Medulla oblongata (tissue), 1 donor: ENCODE data around the gene ABHD6.
"Not testable (repeated sequence)": the region's sequence is repeated elsewhere in the genome, so short reads cannot be mapped to it uniquely, and the experiment has no call there.

Experiments used
- DNase-seq: peaks from one replicate; pipeline ENCODE4 v3.0.0-alpha.2; 2015; ENCODE audit errors: extremely low spot score

The ABHD6 gene

GRCh38 chr3:58322793-58323192 lies 85.2 kb downstream of the ABHD6 start:
- DNase-seq = no peak

GRCh38 chr3:58323529-58324390 lies 86.2 kb downstream of the ABHD6 start:
- no peak for DNase-seq

GRCh38 chr3:58324391-58325390 lies 87.1 kb downstream of the ABHD6 start:
- no peak for DNase-seq

- no peak for DNase-seq
These were observed 88.0 kb downstream of the ABHD6 start for GRCh38 chr3:58325525-58325992.

GRCh38 chr3:58326267-58326900 lies 88.8 kb downstream of the ABHD6 start:
- DNase-seq = no peak

- no peak for DNase-seq
These were observed 91.7 kb downstream of the ABHD6 start for GRCh38 chr3:58329150-58329921.

GRCh38 chr3:58329922-58330413 lies 92.4 kb downstream of the ABHD6 start:
- no peak for DNase-seq

- no peak for DNase-seq
These were observed 94.1 kb downstream of the ABHD6 start for GRCh38 chr3:58331593-58332152.

- peak; percentile 83 for DNase-seq
These were observed 95.1 kb downstream of the ABHD6 start, which contains the start of gene PXK for GRCh38 chr3:58332575-58333188. Gene PXK, plus strand, starts transcription at chr3:58332892. Its CDS starts 97 bp downstream, at chr3:58332989.

- peak; percentile 57 for DNase-seq
These were observed 95.8 kb downstream of the ABHD6 start for GRCh38 chr3:58333206-58334012.

- DNase-seq = peak; percentile 92
These were observed 96.4 kb downstream of the ABHD6 start for GRCh38 chr3:58334013-58334321.

GRCh38 chr3:58334506-58334884 lies 96.9 kb downstream of the ABHD6 start:
- DNase-seq = no peak

GRCh38 chr3:58335652-58335947 lies 98.0 kb downstream of the ABHD6 start:
- DNase-seq = no peak

- no peak for DNase-seq
These were observed 98.7 kb downstream of the ABHD6 start for GRCh38 chr3:58336135-58336882.

- no peak for DNase-seq
These were observed 99.6 kb downstream of the ABHD6 start for GRCh38 chr3:58337190-58337589.

- not testable (repeated sequence) for DNase-seq
These were observed 101.6 kb downstream of the ABHD6 start for GRCh38 chr3:58339146-58339545.

GRCh38 chr3:58340594-58341244 lies 103.1 kb downstream of the ABHD6 start:
- no peak for DNase-seq

GRCh38 chr3:58341376-58341775 lies 103.8 kb downstream of the ABHD6 start:
- DNase-seq = no peak
